ENCODE measurements around the gene NCOR2.

Gene NCOR2

GRCh38 chr12:124573839-124574786 is 6.7 kb upstream of the NCOR2 start:
- DNase-seq: no peak

GRCh38 chr12:124571556-124571955 is 4.1 kb upstream of the NCOR2 start:
- DNase-seq: no peak

- DNase-seq: no peak
Observed at GRCh38 chr12:124570810-124571209, 3.4 kb upstream of the NCOR2 start.

GRCh38 chr12:124569375-124570148 is 2.1 kb upstream of the NCOR2 start:
- no peak for DNase-seq

- DNase-seq: peak; percentile 56 to 60
Observed at GRCh38 chr12:124568431-124569374, 1.3 kb upstream of the NCOR2 start.

GRCh38 chr12:124567673-124568373 is 411 bp upstream of the NCOR2 start:
- DNase-seq: peak; percentile 83 to 87

- DNase-seq: peak; percentile 84 to 86
Observed at GRCh38 chr12:124566161-124566996, 1.0 kb downstream of the NCOR2 start.

- no peak for DNase-seq
Observed at GRCh38 chr12:124565656-124566160, 1.7 kb downstream of the NCOR2 start.

- DNase-seq: no peak
Observed at GRCh38 chr12:124564971-124565491, 2.4 kb downstream of the NCOR2 start.

- DNase-seq: no peak
Observed at GRCh38 chr12:124564232-124564958, 3.0 kb downstream of the NCOR2 start.

- no peak for DNase-seq
Observed at GRCh38 chr12:124563809-124564208, 3.6 kb downstream of the NCOR2 start.

- no peak for DNase-seq
Observed at GRCh38 chr12:124563401-124563800, 4.0 kb downstream of the NCOR2 start.

GRCh38 chr12:124562796-124563181 is 4.6 kb downstream of the NCOR2 start:
- no peak for DNase-seq

- DNase-seq: no peak
Observed at GRCh38 chr12:124562018-124562795, 5.2 kb downstream of the NCOR2 start.

GRCh38 chr12:124561231-124561630 is 6.2 kb downstream of the NCOR2 start:
- no peak for DNase-seq

- DNase-seq: no peak
Observed at GRCh38 chr12:124560146-124560890, 7.1 kb downstream of the NCOR2 start.

GRCh38 chr12:124559182-124560017 is 8.0 kb downstream of the NCOR2 start:
- DNase-seq: no peak
